Breast epithelium (tissue), 3 donors: ENCODE measurements around the gene ASIC3.

ENCODE experiments used
- CTCF ChIP-seq, 3 donors: fragments of 450-650 bp; IDR thresholded peaks; one replicate each; pipeline ENCODE4 v1.5.1; 2016 to 2017; ENCODE audit warnings: antibody characterized with exemption in 3 of 3, mild to moderate bottlenecking in 3 of 3, moderate library complexity in 3 of 3
- POLR2A ChIP-seq: fragments of 450-650 bp; IDR thresholded peaks from one replicate; pipeline ENCODE4 v1.6.1; 2016; ENCODE audit warnings: antibody characterized with exemption, mild to moderate bottlenecking, moderate library complexity
- POLR2AphosphoS5 ChIP-seq, 3 donors: sonication (generic); formaldehyde crosslinking; IDR thresholded peaks; one replicate each; pipeline ENCODE4 v1.6.1; 2017; ENCODE audit warnings: antibody characterized with exemption in 3 of 3

DNA sequence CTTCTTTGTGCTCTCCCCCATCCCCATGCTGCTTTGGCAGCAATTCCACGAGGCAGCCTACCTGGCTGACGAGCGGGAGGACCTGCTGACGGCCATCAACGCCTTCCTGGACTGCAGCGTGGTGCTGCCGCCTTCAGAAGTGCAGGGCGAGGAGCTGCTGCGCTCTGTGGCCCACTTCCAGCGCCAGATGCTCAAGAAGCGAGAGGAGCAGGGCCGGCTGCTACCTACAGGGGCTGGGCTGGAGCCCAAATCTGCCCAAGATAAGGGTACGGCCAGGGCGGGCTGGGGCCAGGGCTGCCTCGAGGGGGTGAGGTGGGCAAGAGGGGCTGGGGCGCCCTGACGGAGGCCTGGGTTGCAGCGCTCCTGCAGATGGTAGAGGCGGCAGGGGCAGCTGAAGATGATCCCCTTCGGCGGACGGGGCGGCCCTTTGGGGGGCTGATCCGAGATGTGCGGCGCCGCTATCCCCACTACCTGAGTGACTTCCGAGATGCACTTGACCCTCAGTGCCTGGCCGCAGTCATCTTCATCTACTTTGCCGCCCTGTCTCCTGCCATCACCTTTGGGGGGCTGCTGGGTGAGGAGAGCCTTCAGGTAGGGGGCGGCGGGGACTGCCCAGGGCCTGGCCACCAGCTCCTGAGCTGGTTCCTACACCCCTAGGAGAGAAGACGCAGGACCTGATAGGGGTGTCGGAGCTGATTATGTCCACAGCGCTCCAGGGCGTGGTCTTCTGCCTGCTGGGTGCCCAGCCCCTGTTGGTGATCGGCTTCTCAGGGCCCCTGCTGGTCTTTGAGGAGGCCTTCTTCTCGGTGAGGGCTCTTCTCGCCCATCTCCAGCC lies 22.9 kb downstream of the ASIC3 start:
- no peak for TF ChIP-seq CTCF (IDR thresholded peaks at IDR 0.05)
- no peak for TF ChIP-seq POLR2A
- no peak for TF ChIP-seq POLR2AphosphoS5 (IDR thresholded peaks at IDR 0.05)
